ENCODE measurements around the gene TRPM7.
A peak's percentile ranks its signal among the peaks of the same experiment; 100 is the strongest.
"Not testable (repeated sequence)": the region's sequence is repeated elsewhere in the genome, so short reads cannot be mapped to it uniquely, and the experiment has no call there.

TRPM7 gene

DNA sequence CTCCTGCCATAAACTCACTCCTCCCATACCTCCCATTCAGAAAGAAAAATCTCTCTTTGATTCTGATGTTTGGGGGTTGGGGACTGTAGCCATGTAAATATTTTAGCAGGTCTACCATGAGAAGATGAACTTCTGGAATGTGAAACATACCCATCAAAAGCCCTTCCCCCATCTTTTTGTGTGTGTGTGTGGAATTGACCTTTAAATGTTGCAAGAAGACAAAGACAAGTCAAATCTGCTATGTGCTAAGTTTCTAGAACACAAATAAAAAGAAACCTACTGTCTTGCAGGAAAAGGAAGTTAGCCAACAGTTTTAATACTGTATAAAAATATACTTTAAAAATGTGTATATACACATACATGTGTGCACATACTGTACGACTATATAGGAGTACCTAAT, 110.4 kb downstream of the TRPM7 start:
- H3K36me3 ChIP-seq (ENCODE audit: control insufficient read depth in 1 of 2, insufficient read depth in 2 of 2, low read length in 2 of 2), result peaks cover 4 to 18% of the 10 kb centered on the region in 2 experiments
- H3K4me1 ChIP-seq (ENCODE audit: control insufficient read depth in 1 of 2, insufficient read depth in 2 of 2, low read length in 2 of 2), result peaks cover 0 to 3% of the 10 kb centered on the region in 2 experiments
- no peak overlapping the region for H2BK5ac ChIP-seq (ENCODE audit: low read depth, low read length, poor library complexity)
- no peak overlapping the region for H3K4me3 ChIP-seq (ENCODE audit: low read depth, low read length)
- H4K12ac ChIP-seq (ENCODE audit: low read depth, low read length), result no peak overlapping the region
- no peak overlapping the region for H4K91ac ChIP-seq (ENCODE audit: low read depth, low read length)
- no CpG with 5 or more reads among the region's 1 CpG for WGBS (ENCODE audit: extremely low coverage, insufficient coverage, insufficient read length)
- H3K18ac ChIP-seq (ENCODE audit: low read length), result no peak overlapping the region
- H3K4me2 ChIP-seq (ENCODE audit: low read length), result no peak overlapping the region
- H2AFZ ChIP-seq (ENCODE audit: insufficient read depth, low read length, poor library complexity), result no peak overlapping the region
- no peak overlapping the region for H3K27ac ChIP-seq (ENCODE audit: low read depth, low read length)
- H3K9ac ChIP-seq (ENCODE audit: low read length), result no peak overlapping the region
- H3K79me1 ChIP-seq (ENCODE audit: low read length), result no peaks in the 10 kb centered on the region
- no peak overlapping the region for H3K14ac ChIP-seq (ENCODE audit: low read length)
- no peak overlapping the region for H2BK12ac ChIP-seq (ENCODE audit: low read length)
- H3K9me3 ChIP-seq (ENCODE audit: insufficient read depth, low read depth, low read length), result no peaks in the 10 kb centered on the region
- H2AK5ac ChIP-seq (ENCODE audit: low read length), result no peak overlapping the region
- H3K23ac ChIP-seq (ENCODE audit: low read length), result no peak overlapping the region
- H3K4ac ChIP-seq (ENCODE audit: low read depth, low read length), result no peak overlapping the region
- no peak overlapping the region for H4K8ac ChIP-seq (ENCODE audit: low read depth, low read length)
- no peak for DNase-seq
- no peaks in the 10 kb centered on the region for H3K79me2 ChIP-seq (ENCODE audit: control insufficient read depth, insufficient read depth, low read length, poor library complexity)
- no peaks in the 10 kb centered on the region for H3K27me3 ChIP-seq (ENCODE audit: insufficient read depth, low read length)
- no peak overlapping the region for H2BK120ac ChIP-seq (ENCODE audit: insufficient read depth, low read length, poor library complexity)

DNA sequence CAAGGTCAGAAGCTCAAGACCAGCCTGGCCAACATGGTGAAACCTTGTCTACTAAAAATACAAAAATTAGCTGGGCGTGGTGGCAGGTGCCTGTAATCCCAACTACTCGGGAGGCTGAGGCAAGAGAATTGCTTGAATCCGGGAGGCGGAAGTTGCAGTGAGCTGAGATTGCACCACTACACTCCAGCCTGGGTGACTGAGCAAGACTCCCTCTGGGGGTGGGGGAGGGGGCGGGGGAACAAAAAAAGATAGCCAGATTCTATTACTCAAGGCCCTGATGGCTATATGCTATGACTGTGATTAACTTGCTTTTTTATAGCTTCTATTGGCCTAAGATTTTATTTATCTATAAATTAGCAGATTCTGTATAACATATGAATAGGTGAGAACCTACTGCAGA, 112.8 kb downstream of the TRPM7 start:
- H3K36me3 ChIP-seq (ENCODE audit: control insufficient read depth in 1 of 2, insufficient read depth in 2 of 2, low read length in 2 of 2), result peaks cover 5 to 15% of the 10 kb centered on the region in 2 experiments
- H3K4ac ChIP-seq (ENCODE audit: low read depth, low read length); H2BK120ac ChIP-seq (ENCODE audit: insufficient read depth, low read length, poor library complexity); H3K9me3 ChIP-seq (ENCODE audit: insufficient read depth, low read depth, low read length); H3K23ac ChIP-seq (ENCODE audit: low read length); H3K79me1 ChIP-seq (ENCODE audit: low read length); H2BK5ac ChIP-seq (ENCODE audit: low read depth, low read length, poor library complexity); H3K18ac ChIP-seq (ENCODE audit: low read length); H3K9ac ChIP-seq (ENCODE audit: low read length); H3K14ac ChIP-seq (ENCODE audit: low read length); H2AFZ ChIP-seq (ENCODE audit: insufficient read depth, low read length, poor library complexity); H3K79me2 ChIP-seq (ENCODE audit: control insufficient read depth, insufficient read depth, low read length, poor library complexity); H2AK5ac ChIP-seq (ENCODE audit: low read length); H2BK12ac ChIP-seq (ENCODE audit: low read length); H4K91ac ChIP-seq (ENCODE audit: low read depth, low read length); H3K4me3 ChIP-seq (ENCODE audit: low read depth, low read length); H3K27ac ChIP-seq (ENCODE audit: low read depth, low read length); H3K27me3 ChIP-seq (ENCODE audit: insufficient read depth, low read length); H4K12ac ChIP-seq (ENCODE audit: low read depth, low read length); H3K4me2 ChIP-seq (ENCODE audit: low read length); H3K4me1 ChIP-seq (ENCODE audit: control insufficient read depth in 1 of 2, insufficient read depth in 2 of 2, low read length in 2 of 2); H4K8ac ChIP-seq (ENCODE audit: low read depth, low read length): not testable (repeated sequence)
- no CpG with 5 or more reads among the region's 5 CpGs for WGBS (ENCODE audit: extremely low coverage, insufficient coverage, insufficient read length)
- peak; percentile 38 to 51 for DNase-seq

DNA sequence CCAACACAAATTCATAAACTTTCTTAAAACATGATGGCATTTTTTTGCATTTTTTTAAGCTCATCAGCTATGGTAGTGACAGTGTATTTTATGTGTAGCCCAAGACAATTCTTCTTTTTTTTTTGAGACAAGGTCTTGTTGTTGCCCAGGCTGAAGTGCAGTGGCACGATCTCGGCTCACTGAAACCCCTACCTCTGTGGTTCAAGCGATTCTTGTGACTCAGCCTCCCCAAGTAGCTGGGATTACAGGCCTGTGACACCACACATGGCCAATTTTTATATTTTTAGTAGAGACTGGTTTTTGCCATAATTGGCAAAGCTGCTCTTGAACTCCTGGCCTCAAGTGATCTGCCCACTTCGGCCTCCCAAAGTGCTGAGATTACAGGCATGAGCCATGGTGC, 122.8 kb downstream of the TRPM7 start:
- Histone ChIP-seq H3K79me2 (ENCODE audit: control insufficient read depth, insufficient read depth, low read length, poor library complexity) (no peaks in the 10 kb centered on the region), H3K23ac (ENCODE audit: low read length) (no peak overlapping the region), H4K91ac (ENCODE audit: low read depth, low read length) (no peak overlapping the region), H3K18ac (ENCODE audit: low read length) (no peak overlapping the region), H3K79me1 (ENCODE audit: low read length) (no peaks in the 10 kb centered on the region), H3K4ac (ENCODE audit: low read depth, low read length) (no peak overlapping the region), H2BK12ac (ENCODE audit: low read length) (no peak overlapping the region), H3K4me1 (ENCODE audit: control insufficient read depth in 1 of 2, insufficient read depth in 2 of 2, low read length in 2 of 2) (no peaks in the 10 kb centered on the region), H3K27me3 (ENCODE audit: insufficient read depth, low read length) (no peaks in the 10 kb centered on the region), H3K4me2 (ENCODE audit: low read length) (no peak overlapping the region), H4K12ac (ENCODE audit: low read depth, low read length) (no peak overlapping the region), H3K4me3 (ENCODE audit: low read depth, low read length) (no peak overlapping the region), H2BK5ac (ENCODE audit: low read depth, low read length, poor library complexity) (no peak overlapping the region), H3K9ac (ENCODE audit: low read length) (no peak overlapping the region), H3K9me3 (ENCODE audit: insufficient read depth, low read depth, low read length) (no peaks in the 10 kb centered on the region), H2AK5ac (ENCODE audit: low read length) (no peak overlapping the region), H2AFZ (ENCODE audit: insufficient read depth, low read length, poor library complexity) (no peak overlapping the region), H4K8ac (ENCODE audit: low read depth, low read length) (no peak overlapping the region), H3K27ac (ENCODE audit: low read depth, low read length) (no peak overlapping the region), H3K14ac (ENCODE audit: low read length) (no peak overlapping the region), H3K36me3 (ENCODE audit: control insufficient read depth in 1 of 2, insufficient read depth in 2 of 2, low read length in 2 of 2) (peaks cover 17 to 20% of the 10 kb centered on the region in 2 experiments), H2BK120ac (ENCODE audit: insufficient read depth, low read length, poor library complexity) (no peak overlapping the region)
- no CpG with 5 or more reads among the region's 4 CpGs for WGBS (ENCODE audit: extremely low coverage, insufficient coverage, insufficient read length)
- no peak for DNase-seq

DNA sequence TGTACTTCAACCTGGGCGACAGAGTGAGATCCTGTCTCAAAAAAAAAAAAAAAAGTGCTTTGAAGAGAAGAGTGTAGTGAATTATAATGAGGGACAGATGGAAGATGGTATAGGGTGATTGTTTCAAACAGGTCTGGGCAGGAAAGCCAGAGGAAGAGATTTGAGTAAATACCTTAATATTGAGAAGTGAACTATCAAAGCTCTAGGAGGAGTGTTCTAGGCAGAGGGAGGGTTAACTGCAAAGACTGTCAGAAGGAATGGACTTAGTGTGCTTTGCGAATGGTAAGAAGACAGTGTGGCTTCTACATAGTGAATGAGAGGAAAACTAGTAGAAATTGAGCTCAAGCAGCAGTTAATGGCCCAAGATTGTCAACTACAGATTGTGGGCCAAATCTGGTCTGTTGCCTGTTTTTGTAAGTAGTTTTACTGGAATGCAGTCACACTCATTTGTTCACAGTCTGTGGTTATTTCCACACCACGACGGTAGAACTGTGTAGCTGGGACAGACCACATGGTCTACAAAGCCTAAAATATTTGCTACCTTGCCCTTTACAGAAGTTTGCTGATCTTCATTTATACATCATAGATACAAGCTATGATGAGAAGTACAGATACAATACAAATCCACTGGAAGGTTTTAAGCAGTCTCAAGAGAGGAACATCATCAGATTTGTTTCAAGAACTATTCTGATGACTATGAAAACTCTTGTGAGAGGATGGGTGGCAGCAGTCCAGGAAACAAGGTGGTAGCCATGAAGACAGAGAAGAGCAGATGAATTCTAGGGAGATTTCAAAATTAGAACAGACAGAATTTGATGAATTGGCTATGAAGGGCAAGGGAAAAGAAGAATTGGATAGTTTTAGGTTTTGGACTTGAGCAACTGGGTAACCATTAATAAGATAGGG, 123.6 kb downstream of the TRPM7 start:
- H3K79me2 ChIP-seq (ENCODE audit: control insufficient read depth, insufficient read depth, low read length, poor library complexity), result no peaks in the 10 kb centered on the region
- no peak overlapping the region for H2BK5ac ChIP-seq (ENCODE audit: low read depth, low read length, poor library complexity)
- peaks cover 19 to 25% of the 10 kb centered on the region in 2 experiments for H3K36me3 ChIP-seq (ENCODE audit: control insufficient read depth in 1 of 2, insufficient read depth in 2 of 2, low read length in 2 of 2)
- no peak overlapping the region for H3K4me2 ChIP-seq (ENCODE audit: low read length)
- H4K91ac ChIP-seq (ENCODE audit: low read depth, low read length), result no peak overlapping the region
- H3K9ac ChIP-seq (ENCODE audit: low read length), result no peak overlapping the region
- no peak overlapping the region for H3K27ac ChIP-seq (ENCODE audit: low read depth, low read length)
- no peaks in the 10 kb centered on the region for H3K27me3 ChIP-seq (ENCODE audit: insufficient read depth, low read length)
- no peak for DNase-seq
- no peak overlapping the region for H2BK120ac ChIP-seq (ENCODE audit: insufficient read depth, low read length, poor library complexity)
- no peak overlapping the region for H3K23ac ChIP-seq (ENCODE audit: low read length)
- H3K4me3 ChIP-seq (ENCODE audit: low read depth, low read length), result no peak overlapping the region
- H2AK5ac ChIP-seq (ENCODE audit: low read length), result no peak overlapping the region
- no peak overlapping the region for H3K4ac ChIP-seq (ENCODE audit: low read depth, low read length)
- no peaks in the 10 kb centered on the region for H3K79me1 ChIP-seq (ENCODE audit: low read length)
- no peak overlapping the region for H4K12ac ChIP-seq (ENCODE audit: low read depth, low read length)
- no peak overlapping the region for H2AFZ ChIP-seq (ENCODE audit: insufficient read depth, low read length, poor library complexity)
- no peak overlapping the region for H2BK12ac ChIP-seq (ENCODE audit: low read length)
- H3K4me1 ChIP-seq (ENCODE audit: control insufficient read depth in 1 of 2, insufficient read depth in 2 of 2, low read length in 2 of 2), result no peaks in the 10 kb centered on the region
- no peaks in the 10 kb centered on the region for H3K9me3 ChIP-seq (ENCODE audit: insufficient read depth, low read depth, low read length)
- no peak overlapping the region for H3K18ac ChIP-seq (ENCODE audit: low read length)
- no peak overlapping the region for H3K14ac ChIP-seq (ENCODE audit: low read length)
- no CpG with 5 or more reads among the region's 4 CpGs for WGBS (ENCODE audit: extremely low coverage, insufficient coverage, insufficient read length)
- no peak overlapping the region for H4K8ac ChIP-seq (ENCODE audit: low read depth, low read length)
